NCI-H2196 treated with DMSO at 0.1 percent for 48 hours (cell line): ENCODE data around the gene ACOT11.

Experiments
- DNase-seq: peaks from one replicate; lab custom pipeline; 2025; ENCODE audit not compliant: unreplicated experiment; lab: John Stamatoyannopoulos, UW

Gene ACOT11

GRCh38 chr1:54559771-54560231 is 11.8 kb downstream of the ACOT11 start:
- no peak for DNase-seq

- DNase-seq, result peak; percentile 69
Measured at GRCh38 chr1:54564312-54565112, 16.5 kb downstream of the ACOT11 start.

GRCh38 chr1:54565113-54565501 is 17.1 kb downstream of the ACOT11 start:
- DNase-seq, result no peak

GRCh38 chr1:54566438-54567141 is 18.6 kb downstream of the ACOT11 start:
- DNase-seq, result no peak

- no peak for DNase-seq
Measured at GRCh38 chr1:54567961-54568360, 19.9 kb downstream of the ACOT11 start.

GRCh38 chr1:54569339-54569738 is 21.3 kb downstream of the ACOT11 start:
- no peak for DNase-seq

GRCh38 chr1:54570161-54570560 is 22.1 kb downstream of the ACOT11 start:
- no peak for DNase-seq

- no peak for DNase-seq
Measured at GRCh38 chr1:54571326-54571725, 23.3 kb downstream of the ACOT11 start.

- no peak for DNase-seq
Measured at GRCh38 chr1:54571803-54572541, 23.9 kb downstream of the ACOT11 start.

GRCh38 chr1:54572542-54572850 is 24.5 kb downstream of the ACOT11 start:
- DNase-seq, result no peak

GRCh38 chr1:54574158-54574778 is 26.2 kb downstream of the ACOT11 start:
- DNase-seq, result no peak

GRCh38 chr1:54575161-54575560 is 27.1 kb downstream of the ACOT11 start:
- DNase-seq, result no peak

GRCh38 chr1:54575605-54576290 is 27.7 kb downstream of the ACOT11 start:
- DNase-seq, result no peak

- DNase-seq, result no peak
Measured at GRCh38 chr1:54577612-54578011, 29.6 kb downstream of the ACOT11 start.

GRCh38 chr1:54579337-54579781 is 31.3 kb downstream of the ACOT11 start:
- DNase-seq, result no peak

- DNase-seq, result no peak
Measured at GRCh38 chr1:54580856-54581550, 33.0 kb downstream of the ACOT11 start.

GRCh38 chr1:54581621-54582035 is 33.6 kb downstream of the ACOT11 start:
- peak; percentile 97 for DNase-seq

GRCh38 chr1:54582566-54583306 is 34.7 kb downstream of the ACOT11 start:
- DNase-seq, result peak; percentile 71

- DNase-seq, result no peak
Measured at GRCh38 chr1:54583307-54583686, 35.3 kb downstream of the ACOT11 start.
